Right ventricle myocardium superior (tissue), 1 donor: Measurements from ENCODE around the gene HES5. TPM values are rescaled to one million over a fixed set of nuclear protein-coding genes. Genes with fewer than 3 reads are reported as not detected.
"Not testable (repeated sequence)": the region's sequence is repeated elsewhere in the genome, so short reads cannot be mapped to it uniquely, and the experiment has no call there.

Experiments used
- ATAC-seq: fragments of 200-7000 bp; cut with Tn5 transposase; one replicate; pipeline ENCODE4 v1.9.1; 2020; ENCODE audit warnings: mild to moderate bottlenecking; ENCODE audit not compliant: poor library complexity
- DNase-seq: peaks from one replicate; pipeline ENCODE4 v3.0.0-alpha.2; 2020
- intact Hi-C: fragments of 100-400 bp; cut with DNase I; formaldehyde crosslinking; loops from one replicate; pipeline ENCODE4 v1.11.2; 2022
- total RNA-seq: library from RNA; stranded (reverse); fragmentation: NEBNext Ultra II Directional; extraction: Animal tissue kit (Norgen Biotek cat#: 25700); gene quantifications from one replicate; pipeline ENCODE4 v1.2.1, GENCODE V29; 2021
- donor health status: DM: no; HTN: yes; CAD: no; lungs with severe emphysema.

The HES5 gene
- total RNA-seq, 1 donor from 2014 or later, result 1.6 TPM

DNA sequence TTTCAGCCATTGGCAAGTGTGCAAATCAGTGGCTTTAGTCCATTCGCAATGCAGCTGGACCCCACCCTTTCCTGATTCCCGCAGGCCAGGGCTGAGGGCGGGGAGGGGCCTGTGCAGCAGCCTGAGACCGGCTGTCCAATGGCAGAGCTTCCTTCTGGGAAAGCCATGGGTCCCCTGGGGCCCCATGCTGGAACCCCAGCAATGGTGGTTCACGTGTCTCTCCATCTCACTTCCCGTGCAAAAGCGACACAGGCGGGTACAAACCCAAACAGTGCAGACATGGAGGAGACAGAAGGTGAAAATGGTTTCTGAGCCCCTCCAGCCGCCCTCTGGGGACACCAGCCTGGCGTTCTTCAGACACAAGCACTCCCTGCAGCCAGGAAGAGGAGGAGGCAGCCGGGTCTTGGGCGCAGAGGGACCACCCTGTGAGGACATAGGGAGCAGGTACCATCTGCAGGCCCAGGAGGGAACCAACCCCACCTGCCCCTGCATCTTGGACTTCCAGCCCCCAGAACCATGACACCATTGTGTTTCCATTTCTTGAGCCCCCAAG, 20.3 kb upstream of the HES5 start:
- intact Hi-C loops, ATAC-seq, DNase-seq: not testable (repeated sequence)

DNA sequence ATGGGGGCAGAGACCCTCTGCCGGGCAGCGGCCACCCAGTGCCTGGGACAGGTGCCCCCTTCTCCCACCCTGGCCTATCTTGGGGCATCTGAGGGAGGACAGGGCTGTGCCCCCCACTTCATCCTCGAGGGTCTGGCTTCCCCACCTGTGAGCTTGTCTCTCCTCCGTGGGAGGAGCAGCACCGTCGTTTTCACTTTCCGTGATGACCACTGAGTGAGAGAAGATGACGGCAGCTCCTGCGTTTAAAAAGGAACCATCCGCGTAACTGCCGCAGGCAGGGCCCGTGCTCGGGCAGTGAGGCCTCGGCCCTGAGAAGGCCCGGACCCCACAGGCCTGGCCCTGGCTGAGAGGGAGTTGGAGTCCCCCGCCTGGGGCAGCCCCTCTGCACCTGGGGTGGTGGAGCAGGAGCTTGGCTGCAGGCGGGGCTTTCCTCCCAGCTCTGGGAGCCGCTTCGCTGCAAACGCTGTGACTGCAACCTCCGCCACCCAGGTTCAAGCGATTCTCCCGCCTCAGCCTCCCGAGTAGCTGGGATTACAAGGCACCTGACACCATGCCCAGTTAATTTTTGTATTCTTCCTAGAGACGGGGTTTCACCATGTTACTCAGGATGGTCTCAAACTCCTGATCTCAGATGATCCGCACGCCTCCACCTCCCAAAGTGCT, 19.4 kb upstream of the HES5 start:
- DNase-seq, ATAC-seq: not testable (repeated sequence)
- intact Hi-C loops, result loop anchor here (2.0 kb wide), 1 partner anchor 29 kb away; no protein-coding TSS in a partner anchor

DNA sequence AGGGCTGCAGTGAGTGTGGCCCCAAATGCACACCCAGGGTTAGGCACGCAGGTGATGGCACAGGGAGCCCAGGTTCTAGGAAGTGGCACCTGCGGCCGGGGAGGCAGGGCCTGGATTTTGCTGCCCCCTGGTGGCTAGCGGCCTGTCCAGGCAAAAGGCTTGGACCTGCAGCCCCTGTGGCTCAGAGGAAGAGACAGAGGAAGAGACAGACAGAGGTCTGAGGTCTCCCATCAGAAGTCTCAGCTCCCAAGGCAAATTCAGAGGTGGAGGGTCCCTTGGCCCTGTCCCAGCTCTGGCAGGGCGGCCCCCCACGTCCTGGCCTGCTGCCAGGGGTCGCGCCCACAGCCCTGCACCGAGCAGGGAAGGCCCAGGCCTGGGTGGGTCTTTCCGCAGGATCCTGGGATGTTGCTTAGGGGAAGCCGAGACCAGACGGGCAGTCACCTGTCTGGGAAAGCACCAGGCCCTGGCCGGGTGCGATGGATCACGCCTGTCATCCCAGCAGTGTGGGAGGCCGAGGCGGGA, 18.1 kb upstream of the HES5 start:
- ATAC-seq, result peak; percentile 62
- DNase-seq, result peak; percentile 88
- intact Hi-C loops, result loop anchor here (2.0 kb wide), 1 partner anchor 31 kb away; no protein-coding TSS in a partner anchor

DNA sequence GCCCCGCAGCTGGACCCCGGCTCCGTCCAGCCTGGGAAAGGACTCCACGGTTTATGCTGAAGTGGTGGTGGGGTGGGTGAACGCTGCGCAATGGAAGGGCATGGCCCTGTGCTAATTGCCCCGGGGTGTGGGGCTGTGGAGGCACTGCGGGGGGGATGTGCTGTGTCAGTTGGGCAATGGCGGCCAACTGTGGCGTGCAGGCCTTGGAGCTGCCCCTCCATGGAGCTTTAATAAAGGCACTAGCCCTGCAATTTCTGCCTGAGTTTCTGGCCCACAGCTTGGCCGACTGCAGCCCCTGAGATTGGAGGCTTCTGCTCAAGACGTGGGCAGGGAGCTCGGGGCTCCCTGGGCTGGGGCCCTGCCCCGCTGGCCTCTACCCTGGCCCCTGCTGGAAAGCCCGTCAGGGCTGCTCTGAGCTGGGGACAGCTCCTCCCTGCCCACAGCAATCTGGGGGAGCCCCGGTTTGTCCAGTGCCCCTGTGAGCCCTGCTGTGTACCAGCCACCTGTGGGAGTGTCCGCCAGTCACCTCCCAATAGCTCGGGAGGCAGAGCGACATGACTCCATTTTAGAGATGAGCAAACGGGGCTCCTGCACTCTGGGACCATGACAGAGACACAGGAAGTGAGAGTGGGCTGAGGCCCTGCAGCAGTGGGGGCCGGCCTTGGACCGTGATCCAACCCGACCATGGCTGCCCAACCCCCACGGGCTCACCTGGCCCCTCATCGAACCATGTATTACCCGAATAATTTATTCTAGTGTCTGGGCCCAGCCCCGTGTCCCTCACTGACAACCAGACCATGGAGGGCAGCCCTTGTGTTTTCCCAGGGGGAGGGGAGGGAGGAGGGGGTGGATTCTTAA, 17.4 kb upstream of the HES5 start:
- peak; percentile 64 for DNase-seq
- ATAC-seq, result no peak
- intact Hi-C loops, result loop anchor here (2.0 kb wide), 2 partner anchors 31 to 133 kb away; no protein-coding TSS in a partner anchor

DNA sequence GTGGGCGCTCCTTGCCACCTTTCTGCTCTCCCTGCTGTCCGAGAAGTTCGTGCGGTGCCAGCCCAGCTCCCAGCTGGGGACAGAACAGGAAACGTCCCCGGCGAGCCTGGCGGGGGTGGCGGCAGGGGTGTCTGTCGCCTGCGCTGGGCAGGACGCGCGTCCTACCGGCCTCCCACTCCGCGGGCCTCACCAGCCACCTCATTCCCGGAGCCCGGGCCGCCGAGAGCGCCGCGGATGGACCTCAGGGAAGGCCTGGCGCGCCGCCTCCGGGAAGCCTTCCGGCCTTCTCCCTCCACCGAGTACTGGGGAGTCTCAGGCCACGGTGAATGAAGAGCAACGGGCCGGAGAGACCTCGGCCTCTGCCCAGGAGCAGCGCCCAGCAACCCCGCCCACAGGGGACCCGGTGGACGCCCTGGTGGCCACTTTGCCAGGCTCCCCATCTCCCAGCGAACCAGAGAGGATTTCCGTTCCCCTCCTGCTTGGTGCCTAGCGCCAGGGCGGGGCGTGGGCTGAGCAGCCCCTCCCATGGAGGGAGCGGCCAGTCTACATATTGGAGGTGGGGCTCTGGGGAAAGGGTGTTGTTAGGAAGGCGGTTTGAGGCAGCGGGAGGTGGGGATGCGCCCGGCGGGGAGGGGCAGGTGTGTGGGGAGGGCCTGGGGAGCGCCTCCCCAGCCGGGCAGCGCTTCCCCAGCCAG, 16.6 kb upstream of the HES5 start:
- DNase-seq, result peak; percentile 89
- peak; percentile 67 for ATAC-seq
- intact Hi-C loops, result loop anchor here (2.0 kb wide), 1 partner anchor 132 kb away; no protein-coding TSS in a partner anchor

DNA sequence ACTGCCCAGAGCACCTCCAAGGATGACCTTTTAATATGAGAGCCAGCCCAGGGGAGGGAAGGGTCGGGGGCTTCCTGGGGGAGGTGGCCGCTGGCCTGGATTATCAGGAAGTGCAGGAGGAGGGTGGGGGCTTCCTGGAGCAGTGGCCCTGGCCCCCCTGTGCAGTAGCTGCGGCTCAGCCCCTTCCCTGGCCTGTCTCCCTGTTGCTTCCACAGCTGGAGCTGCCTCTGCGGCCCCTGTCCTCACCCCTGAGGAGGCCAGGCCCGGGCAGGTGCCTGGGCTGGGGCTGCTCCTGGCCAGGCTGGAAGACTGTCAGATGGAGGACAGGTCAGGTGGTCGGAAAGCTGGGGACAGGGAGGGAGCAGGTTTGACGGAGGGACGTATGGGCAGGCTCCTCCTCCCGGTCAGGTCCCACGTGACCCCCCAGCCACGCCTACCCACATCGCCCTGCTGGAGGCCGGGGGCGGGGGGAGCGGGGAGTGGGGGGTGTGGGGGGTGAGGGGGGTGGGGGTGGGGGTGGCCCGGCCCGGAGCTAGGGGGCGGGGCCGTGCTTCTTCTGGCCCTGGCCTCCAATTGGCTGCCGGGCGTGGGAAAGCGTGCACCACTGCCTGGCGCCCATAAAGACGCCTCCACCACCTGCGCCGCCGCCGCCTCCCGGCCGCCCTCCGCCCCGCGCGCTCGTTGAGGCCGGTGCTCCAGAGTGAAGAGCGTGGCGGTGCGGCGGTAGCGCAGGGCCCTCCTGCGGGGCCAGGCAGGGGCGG, 15.9 kb upstream of the HES5 start:
- ATAC-seq, result peak; percentile 68
- peak; percentile 93 for DNase-seq
- intact Hi-C loops, result loop anchor here (2.0 kb wide), 1 partner anchor 131 kb away; no protein-coding TSS in a partner anchor

DNA sequence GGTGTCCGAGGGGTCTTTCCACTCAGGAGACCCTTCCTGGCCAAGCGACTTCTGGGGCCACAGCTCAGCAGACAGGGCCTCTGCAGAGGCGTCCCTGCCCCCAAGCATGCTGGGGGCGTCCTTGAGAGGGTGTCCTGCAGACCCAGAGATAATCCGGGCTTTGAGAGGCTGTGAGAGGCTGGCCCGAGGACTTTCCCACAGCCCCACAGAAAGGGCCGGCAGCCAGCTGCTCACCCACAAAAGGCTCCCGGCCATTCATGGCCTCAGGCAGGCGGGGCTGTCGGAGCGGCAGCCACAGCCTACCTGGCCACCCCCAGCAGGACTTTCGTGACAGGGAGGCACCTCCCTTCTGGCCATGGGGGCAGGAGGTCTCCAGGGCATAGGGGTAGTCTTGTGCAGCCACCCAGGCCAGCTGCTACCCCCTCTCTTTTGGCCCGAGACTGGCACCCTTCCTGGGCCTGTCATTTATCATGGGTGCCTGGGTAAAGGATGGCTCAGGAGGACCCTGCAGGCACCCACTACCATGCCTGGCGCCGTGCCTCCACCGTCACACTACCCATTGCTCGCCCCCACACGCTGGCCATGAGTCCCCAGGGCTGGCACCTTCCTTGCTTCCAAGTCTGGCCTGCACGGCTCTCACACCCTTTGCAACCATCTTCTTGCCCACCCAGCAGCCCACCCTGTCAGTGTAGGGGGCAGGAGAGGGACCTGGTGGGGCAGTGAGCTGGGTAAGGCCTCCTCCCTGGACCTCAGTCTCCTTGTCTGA, 15.0 kb upstream of the HES5 start:
- intact Hi-C loops, result no loop called here
- DNase-seq (no peak), ATAC-seq (no peak)

DNA sequence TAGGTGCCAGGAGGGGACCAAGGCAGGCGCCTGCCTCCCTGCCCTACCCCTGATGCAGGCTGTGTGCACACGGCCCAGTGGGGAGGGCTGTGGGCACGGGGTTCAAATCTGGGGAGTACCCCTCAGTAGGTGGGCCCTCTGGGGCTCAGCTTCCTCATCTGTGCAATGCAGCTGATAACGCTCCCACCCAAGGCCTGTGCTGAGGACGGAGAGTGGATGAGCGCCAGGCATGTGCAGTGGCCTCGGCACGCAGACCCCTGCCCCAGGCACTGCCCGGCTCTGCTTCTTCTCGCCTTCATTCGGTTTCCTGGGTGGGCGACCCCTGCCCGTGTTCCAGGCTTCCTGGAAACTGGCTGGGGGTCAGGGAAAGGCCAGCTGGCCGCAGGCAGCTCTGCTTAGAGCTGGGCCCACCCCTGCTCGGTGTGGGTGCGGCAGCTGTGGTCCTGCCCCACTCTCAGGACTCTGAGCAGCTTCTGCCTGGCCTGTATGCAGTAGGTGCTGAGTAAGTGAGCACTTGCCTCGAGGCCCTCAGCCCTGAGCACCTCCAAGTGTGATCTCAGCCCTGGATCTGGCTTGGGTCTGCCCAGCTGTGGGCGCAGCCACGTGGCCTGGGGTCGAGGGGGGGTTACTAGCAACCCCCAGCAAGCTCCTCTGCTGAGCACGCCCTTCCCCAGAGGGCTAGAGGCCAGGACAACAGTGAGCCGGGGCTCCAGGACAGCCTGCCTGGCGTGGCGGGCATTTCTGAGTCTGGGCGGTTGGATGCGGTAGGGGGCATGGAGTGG, 14.2 kb upstream of the HES5 start:
- ATAC-seq (no peak), DNase-seq (no peak)
- intact Hi-C loops, result no loop called here

DNA sequence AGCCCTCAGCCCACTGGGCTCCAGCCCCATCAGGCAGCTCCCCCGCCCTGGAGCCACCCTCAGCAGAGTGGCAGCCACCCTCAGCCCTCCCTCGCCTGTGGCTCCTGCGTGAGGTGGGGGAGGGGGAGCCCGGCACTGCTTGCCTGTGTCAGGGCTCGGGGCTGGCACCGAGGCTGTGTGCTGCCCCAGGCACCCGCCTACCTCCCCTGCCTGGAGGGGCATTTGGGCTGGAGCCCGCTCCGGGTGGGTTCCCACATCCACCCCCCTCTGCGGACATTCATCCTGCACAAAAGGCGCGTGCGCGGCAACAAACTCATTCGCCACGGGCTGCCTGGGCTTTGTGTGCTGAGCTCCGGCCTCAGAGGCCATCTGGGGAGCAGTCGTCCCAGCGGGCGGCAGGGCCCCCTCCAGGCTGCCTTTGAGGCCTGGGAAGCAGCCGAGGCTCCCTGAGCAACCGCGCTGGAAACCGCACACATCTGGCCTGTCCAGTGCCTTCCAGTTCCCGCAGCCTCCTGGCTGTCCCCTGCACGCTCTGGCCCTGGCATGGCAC, 13.6 kb upstream of the HES5 start:
- DNase-seq, result no peak
- intact Hi-C loops, result no loop called here
- no peak for ATAC-seq

DNA sequence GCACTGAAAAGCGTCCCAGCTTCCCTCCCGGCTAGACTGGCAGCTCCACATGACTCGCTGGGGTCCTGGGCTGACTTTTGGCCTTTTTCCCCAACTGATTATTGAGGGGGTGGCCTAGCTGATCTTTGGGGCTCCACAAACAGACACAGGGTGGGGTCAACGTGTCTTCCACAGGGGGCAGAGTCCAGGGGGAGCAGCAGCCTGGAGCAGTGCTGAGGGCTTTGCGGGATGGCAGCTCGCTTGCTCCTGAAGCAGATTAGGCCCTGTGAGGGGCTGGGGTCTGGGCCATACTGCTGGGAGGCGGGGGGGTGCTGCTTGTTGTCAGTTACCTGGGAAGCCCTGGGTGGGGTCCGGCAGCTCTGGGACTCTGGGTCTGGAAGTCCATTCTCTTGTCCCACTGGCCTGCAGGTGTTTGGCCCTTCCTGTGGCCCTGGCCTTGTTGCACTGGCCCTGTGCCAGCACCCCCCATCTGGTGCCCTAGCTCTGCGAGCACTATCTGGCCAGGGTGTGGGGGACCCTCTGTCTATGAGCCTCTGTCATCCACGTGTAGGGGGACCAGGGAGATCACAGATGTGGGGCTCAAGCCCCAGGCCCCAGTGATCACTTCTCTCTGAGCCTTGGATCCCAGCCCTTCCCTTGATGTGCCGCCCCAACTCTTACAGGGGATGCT, 12.3 kb upstream of the HES5 start:
- ATAC-seq (no peak), DNase-seq (no peak)
- intact Hi-C loops, result no loop called here

DNA sequence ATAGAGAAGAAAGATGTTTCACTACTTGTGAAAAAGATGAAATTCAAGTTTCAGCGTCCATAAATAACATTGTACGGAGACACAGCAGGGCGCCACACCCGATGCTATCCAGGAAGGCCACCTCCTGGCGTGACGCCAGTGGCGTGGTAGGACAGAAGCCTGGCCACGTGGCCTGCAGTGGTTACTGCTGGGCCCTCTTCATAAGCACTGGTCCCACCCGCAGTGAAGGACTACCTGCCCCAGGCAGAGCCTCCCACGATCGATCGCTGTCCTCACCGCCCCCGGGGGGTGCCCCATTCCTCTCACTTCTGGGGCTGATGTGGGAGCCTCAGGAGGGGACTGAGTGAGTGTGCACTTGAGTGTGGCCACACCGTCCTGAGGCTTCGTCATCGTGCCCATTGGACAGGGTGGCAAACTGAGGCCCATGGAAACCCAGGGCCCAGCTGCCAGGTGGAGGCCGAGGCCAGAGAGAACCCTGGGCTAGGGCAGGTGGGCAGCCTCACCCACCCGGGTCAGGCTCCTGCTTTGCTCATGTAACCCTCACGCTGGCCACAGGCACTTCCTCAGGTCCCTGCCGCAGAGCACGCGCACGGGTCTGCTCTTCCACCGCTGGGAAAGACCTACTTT, 11.7 kb upstream of the HES5 start:
- ATAC-seq (no peak), DNase-seq (peak; percentile 80)
- intact Hi-C loops, result no loop called here

DNA sequence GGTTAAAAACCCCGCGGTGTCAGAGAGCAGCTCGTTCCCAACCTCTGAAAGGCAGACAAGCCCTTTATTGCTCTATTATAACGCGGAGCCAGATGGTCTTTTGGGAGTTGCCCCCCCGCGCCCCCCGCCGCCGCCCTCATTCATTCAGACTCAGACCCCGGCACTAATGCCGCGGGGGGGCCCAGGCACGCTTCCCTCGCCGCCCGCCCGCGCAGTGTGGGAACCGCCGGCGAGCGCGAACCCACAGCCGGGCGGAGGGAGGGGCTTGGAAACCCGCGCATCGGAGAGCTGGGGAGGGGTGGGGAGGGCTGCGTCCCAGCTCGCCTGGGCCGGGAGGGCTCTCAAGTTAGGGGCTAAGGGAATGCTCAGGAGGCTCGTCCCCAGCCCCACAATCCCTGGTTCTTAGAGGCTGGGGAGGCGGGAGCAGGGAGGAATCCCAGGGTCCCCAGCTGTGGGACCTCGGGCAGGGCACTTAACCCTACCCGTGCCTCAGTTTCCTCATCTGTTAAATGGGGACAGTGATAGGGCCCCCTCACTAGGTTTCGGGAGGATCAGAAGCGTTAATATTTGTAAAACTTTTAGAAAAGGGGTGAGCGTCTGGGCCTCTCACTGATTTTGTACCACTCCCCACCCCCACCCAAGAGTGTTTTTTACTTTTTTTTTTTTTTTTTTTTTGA, 10.9 kb upstream of the HES5 start:
- DNase-seq (no peak), ATAC-seq (no peak)
- intact Hi-C loops, result no loop called here

DNA sequence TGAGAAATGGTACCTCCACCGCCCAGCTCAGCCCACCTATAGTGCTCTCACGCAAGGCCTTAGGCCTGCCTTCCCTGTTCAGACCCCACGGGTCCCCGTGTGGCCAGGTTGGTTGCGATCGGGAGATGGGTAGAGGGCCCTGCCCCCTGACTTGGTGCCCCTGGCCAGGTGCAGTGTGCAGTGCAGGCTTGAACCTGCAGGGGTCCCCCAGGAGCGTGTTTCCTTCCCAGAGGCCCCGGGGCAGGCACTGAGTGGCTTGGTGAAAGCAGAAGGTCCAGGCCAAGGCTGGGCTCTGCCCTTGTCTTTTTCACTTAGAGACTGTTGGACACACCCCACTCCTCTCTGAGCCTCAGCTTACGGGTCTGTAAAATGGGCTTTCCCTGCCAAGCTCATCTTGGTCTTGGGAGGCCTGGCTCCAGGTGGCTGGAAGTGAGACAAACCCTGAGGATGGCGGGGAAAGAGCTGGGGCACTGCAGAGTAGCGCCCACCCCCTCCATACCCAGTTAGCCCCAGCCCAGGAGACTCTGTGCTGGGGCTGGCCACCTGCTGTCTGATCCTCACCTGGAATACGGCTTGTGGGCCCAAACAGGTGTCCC, 9.3 kb upstream of the HES5 start:
- no peak for ATAC-seq
- no peak for DNase-seq
- intact Hi-C loops, result no loop called here

DNA sequence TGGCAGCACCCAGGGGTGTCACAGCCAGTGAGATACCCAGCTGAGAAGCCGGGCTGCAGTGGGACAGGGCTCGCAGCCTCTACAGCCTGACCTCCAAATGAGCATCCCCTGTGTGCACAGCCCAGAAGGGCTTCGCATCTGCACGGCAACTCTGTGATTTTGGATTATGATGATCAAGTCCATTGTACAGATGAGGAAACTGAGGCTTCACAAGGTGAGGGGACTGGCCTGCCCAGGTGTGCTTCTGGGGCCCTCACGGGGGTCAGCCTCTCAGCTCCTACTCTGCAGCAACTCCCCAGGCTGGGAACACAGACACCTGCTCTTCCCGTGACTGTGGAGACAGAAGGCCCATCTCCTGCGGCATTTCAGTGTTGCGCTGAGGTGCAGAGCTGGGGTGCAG, 8.8 kb upstream of the HES5 start:
- intact Hi-C loops, result no loop called here
- no peak for ATAC-seq
- no peak for DNase-seq

DNA sequence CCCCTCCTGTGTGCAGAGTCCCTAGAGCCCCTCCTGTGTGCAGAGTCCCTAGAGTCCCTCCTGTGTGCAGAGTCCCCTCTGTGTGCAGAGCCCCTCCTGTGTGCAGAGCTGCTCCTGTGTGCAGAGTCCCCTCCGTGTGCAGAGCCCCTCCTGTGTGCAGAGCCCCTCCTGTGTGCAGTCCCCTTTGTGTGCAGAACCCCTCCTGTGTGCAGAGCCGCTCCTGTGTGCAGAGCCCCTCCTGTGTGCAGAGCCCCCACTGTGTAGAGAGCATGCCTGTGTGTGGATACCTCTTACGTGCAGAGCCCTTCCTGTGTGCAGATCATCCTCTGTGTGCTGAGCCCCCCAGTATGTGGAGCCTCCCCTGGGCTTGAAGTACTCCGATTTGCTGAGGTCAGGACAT, 8.3 kb upstream of the HES5 start:
- intact Hi-C loops, result no loop called here
- ATAC-seq (no peak), DNase-seq (no peak)
